Smooth muscle cell (in vitro differentiated cells): ENCODE results near the gene RHOT1. TPM values are rescaled to one million over a fixed set of nuclear protein-coding genes. Genes with fewer than 3 reads are reported as not detected.
A peak's percentile ranks its signal among the peaks of the same experiment; 100 is the strongest.

Experiments used
- DNase-seq: peaks from one replicate; lab custom pipeline; 2025; ENCODE audit not compliant: unreplicated experiment; lab: John Stamatoyannopoulos, UW
- H2AFZ ChIP-seq: fragments of 200-600 bp; sonication (generic); 2 replicates; pipeline ENCODE4 v1.6.0; 2016; ENCODE audit warnings: antibody characterized with exemption, low read depth, mild to moderate bottlenecking
- H3F3A ChIP-seq: fragments of 200-600 bp; sonication (generic); 2 replicates; pipeline ENCODE4 v1.6.0; 2017; ENCODE audit warnings: antibody characterized with exemption, low read depth
- H3K27ac ChIP-seq: fragments of 200-600 bp; sonication (generic); 2 replicates; pipeline ENCODE4 v1.5.1; 2016; ENCODE audit warnings: low read depth, mild to moderate bottlenecking
- H3K27me3 ChIP-seq: fragments of 200-600 bp; sonication (generic); 2 replicates; pipeline ENCODE4 v1.6.1; 2016; ENCODE audit warnings: low read depth, mild to moderate bottlenecking
- H3K36me3 ChIP-seq: fragments of 200-600 bp; sonication (generic); 2 replicates; pipeline ENCODE4 v1.5.1; 2016; ENCODE audit warnings: low read depth
- H3K4me1 ChIP-seq: fragments of 200-600 bp; sonication (generic); 2 replicates; pipeline ENCODE4 v1.5.1; 2016; ENCODE audit warnings: low read depth
- H3K4me2 ChIP-seq: fragments of 200-600 bp; sonication (generic); 2 replicates; pipeline ENCODE4 v1.6.0; 2016; ENCODE audit warnings: mild to moderate bottlenecking
- H3K4me3 ChIP-seq: fragments of 200-600 bp; sonication (generic); 2 replicates; pipeline ENCODE4 v1.5.1; 2016; ENCODE audit warnings: mild to moderate bottlenecking
- H3K79me2 ChIP-seq: fragments of 200-600 bp; sonication (generic); 2 replicates; pipeline ENCODE4 v1.6.0; 2016; ENCODE audit warnings: low read depth, mild to moderate bottlenecking
- H3K9ac ChIP-seq: fragments of 200-600 bp; sonication (generic); 2 replicates; pipeline ENCODE4 v1.6.0; 2016; ENCODE audit warnings: low read depth
- H3K9me3 ChIP-seq: fragments of 200-600 bp; sonication (generic); replicated peaks from 2 replicates; pipeline ENCODE4 v1.5.1; 2016; ENCODE audit warnings: low read depth
- H4K20me1 ChIP-seq: fragments of 200-600 bp; sonication (generic); 2 replicates; pipeline ENCODE4 v1.6.0; 2016; ENCODE audit warnings: low read depth
- CTCF ChIP-seq: fragments of 200-600 bp; sonication (generic); IDR thresholded peaks from 2 replicates; pipeline ENCODE4 v1.5.1; 2017; ENCODE audit warnings: borderline replicate concordance, mild to moderate bottlenecking, antibody characterized with exemption; ENCODE audit not compliant: insufficient read depth, poor library complexity, severe bottlenecking
- WGBS: methylation state at CpG from one replicate; pipeline ENCODE4 v1.1.7; 2016; ENCODE audit warnings: low lambda C conversion rate; 5-methylcytosine and 5-hydroxymethylcytosine counted together
- polyA plus RNA-seq: library from polyadenylated mRNA; unstranded; fragments of >200 nt; fragmentation: Nextera tagmentation; extraction: Ambion mirVana; gene quantifications from 2 replicates; pipeline ENCODE4 v1.2.1, GENCODE V29; 2016
- total RNA-seq: library from RNA; depleted of rRNA; stranded (reverse); fragments of >200 nt; gene quantifications from 2 replicates; pipeline ENCODE4 v1.2.3, GENCODE V29; 2014

The RHOT1 gene
- total and polyA plus RNA-seq, 2 experiments from 2014 or later = 23.6 to 28.7 TPM

- H3K36me3 ChIP-seq = no peaks in the 10 kb centered on the region
- no peak within 1 kb of the TSS for H3K9ac ChIP-seq
- DNase-seq = no peak
- no peak within 1 kb of the TSS for H3K27ac ChIP-seq
- TF ChIP-seq CTCF = no peak
- H3F3A ChIP-seq = no peaks in the 10 kb centered on the region
- no peaks in the 10 kb centered on the region for H4K20me1 ChIP-seq
- H3K4me3 ChIP-seq = peak within 1 kb of the TSS; percentile 53
- no peak within 1 kb of the TSS for H2AFZ ChIP-seq
- peaks cover 20% of the 10 kb centered on the region for H3K4me1 ChIP-seq
- H3K27me3 ChIP-seq = peaks cover 92% of the 10 kb centered on the region
- no peaks in the 10 kb centered on the region for H3K79me2 ChIP-seq
- peak within 1 kb of the TSS; percentile 92 for H3K4me2 ChIP-seq
- H3K9me3 ChIP-seq = no peaks in the 10 kb centered on the region
- WGBS = 5% methylated on average over 20 of the region's 68 CpGs
These were observed 123.1 kb downstream of the RHOT1 start, which contains the start of gene RHBDL3 for GRCh38 chr17:32265192-32265923. Gene RHBDL3 (plus strand): TSS chr17:32265832. CDS start chr17:32266190, 358 bp downstream.

GRCh38 chr17:32266051-32266388 is 123.7 kb downstream of the RHOT1 start:
- no peak overlapping the region for H2AFZ ChIP-seq
- peaks cover 95% of the 10 kb centered on the region for H3K27me3 ChIP-seq
- no peak for TF ChIP-seq CTCF
- no peaks in the 10 kb centered on the region for H3K36me3 ChIP-seq
- no peaks in the 10 kb centered on the region for H3K9me3 ChIP-seq
- WGBS = 0% methylated on average over 9 of the region's 55 CpGs
- no peaks in the 10 kb centered on the region for H3K79me2 ChIP-seq
- DNase-seq = no peak
- H3K4me2 ChIP-seq = peak overlapping the region; percentile 92
- peaks cover 20% of the 10 kb centered on the region for H3K4me1 ChIP-seq
- H3K4me3 ChIP-seq = peak overlapping the region; percentile 53
- H3K9ac ChIP-seq = no peak overlapping the region
- H4K20me1 ChIP-seq = no peaks in the 10 kb centered on the region
- H3F3A ChIP-seq = no peaks in the 10 kb centered on the region
- no peak overlapping the region for H3K27ac ChIP-seq

DNA sequence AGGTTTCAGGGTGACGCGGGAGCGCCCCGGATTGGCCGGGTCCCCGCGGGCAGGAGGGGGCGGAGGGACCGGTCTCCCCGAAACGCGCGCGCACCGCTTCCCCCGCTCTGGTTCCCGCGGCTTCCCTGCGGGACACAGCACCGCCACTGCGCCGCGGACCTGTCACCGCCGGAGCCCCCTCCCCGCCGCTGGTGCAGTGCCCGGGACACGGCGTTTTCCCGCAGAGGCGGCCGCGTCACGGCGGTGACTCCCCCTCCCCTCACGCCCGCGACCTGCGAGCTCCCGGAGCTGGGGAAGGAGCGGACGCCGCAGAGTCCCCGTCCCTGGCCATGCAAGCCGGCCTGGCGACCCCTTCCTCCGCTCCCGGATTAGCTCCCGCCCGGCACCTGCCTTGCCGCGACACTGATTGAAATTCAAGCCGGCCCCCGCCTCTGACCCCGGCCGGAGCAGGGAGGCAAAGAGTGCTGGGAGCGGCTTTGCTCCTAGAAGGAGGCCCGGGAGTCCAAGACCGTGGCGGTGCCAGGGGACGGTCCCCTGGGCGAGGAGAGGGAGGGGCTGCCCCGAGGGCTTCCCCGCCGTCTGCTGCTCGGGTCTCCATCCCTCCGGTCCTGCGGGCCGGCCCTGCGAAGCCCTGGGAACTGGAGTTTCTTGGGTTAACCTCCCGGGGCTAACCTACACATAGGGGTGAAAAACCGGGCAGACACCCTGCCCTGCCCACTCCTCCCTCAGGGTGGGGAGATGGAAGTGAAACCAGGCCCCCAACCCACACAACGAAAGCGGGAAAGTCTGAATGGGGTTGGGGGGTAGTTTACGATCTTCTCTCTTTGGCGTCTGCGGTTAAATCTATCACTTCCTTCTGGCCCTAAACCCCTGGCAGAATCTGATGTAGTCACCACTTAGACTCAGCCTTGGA is 124.3 kb downstream of the RHOT1 start:
- Histone ChIP-seq H3K4me1 (peaks cover 20% of the 10 kb centered on the region), H2AFZ (no peak overlapping the region), H3K36me3 (no peaks in the 10 kb centered on the region), H3F3A (no peaks in the 10 kb centered on the region), H3K9me3 (no peaks in the 10 kb centered on the region), H3K9ac (no peak overlapping the region), H3K27me3 (peaks cover 95% of the 10 kb centered on the region), H3K79me2 (no peaks in the 10 kb centered on the region), H3K4me3 (peak overlapping the region; percentile 53), H4K20me1 (no peaks in the 10 kb centered on the region), H3K27ac (no peak overlapping the region), H3K4me2 (peak overlapping the region; percentile 92)
- DNase-seq = no peak
- WGBS = 1% methylated on average over 67 of the region's 78 CpGs
- no peak for TF ChIP-seq CTCF
